Measurements from ENCODE around the gene CASP3.

DNA sequence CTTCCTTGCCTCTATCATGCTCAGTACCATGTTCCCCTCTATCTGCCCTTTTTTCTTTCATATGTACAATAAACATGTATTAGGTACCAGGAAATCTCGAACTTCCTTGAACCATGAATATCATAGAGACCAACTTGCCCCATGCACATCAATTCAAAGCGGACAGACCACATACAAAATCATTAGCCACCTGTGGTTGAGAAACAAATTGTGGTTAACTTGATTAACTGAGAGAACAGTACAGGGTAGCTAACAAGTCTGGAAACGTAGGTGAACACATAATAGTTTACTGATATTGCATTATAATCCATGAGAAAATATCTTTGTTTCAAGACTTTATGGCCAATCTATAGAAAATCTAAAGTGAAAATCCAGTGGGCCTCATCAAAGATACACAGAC lies 8.2 kb downstream of the CASP3 start:
- TF ChIP-seq, protein P1, sequence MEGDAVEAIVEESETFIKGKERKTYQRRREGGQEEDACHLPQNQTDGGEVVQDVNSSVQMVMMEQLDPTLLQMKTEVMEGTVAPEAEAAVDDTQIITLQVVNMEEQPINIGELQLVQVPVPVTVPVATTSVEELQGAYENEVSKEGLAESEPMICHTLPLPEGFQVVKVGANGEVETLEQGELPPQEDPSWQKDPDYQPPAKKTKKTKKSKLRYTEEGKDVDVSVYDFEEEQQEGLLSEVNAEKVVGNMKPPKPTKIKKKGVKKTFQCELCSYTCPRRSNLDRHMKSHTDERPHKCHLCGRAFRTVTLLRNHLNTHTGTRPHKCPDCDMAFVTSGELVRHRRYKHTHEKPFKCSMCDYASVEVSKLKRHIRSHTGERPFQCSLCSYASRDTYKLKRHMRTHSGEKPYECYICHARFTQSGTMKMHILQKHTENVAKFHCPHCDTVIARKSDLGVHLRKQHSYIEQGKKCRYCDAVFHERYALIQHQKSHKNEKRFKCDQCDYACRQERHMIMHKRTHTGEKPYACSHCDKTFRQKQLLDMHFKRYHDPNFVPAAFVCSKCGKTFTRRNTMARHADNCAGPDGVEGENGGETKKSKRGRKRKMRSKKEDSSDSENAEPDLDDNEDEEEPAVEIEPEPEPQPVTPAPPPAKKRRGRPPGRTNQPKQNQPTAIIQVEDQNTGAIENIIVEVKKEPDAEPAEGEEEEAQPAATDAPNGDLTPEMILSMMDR (conservative IDR thresholded peaks at IDR 0.05; ENCODE audit: low read length) = no peak
- TF ChIP-seq EZH2phosphoT487 (IDR thresholded peaks at IDR 0.05; ENCODE audit: borderline replicate concordance, low read depth, low read length) = no peak
